ENCODE data around the gene CMTM3. TPM values are rescaled to one million over a fixed set of nuclear protein-coding genes. Genes with fewer than 3 reads are reported as not detected.
"Not testable (repeated sequence)": the region's sequence is repeated elsewhere in the genome, so short reads cannot be mapped to it uniquely, and the experiment has no call there.

Gene CMTM3
- total RNA-seq, 2 donors from 2014 or later, result 3.4 to 6.7 TPM

GRCh38 chr16:66580605-66581209, 23.8 kb upstream of the CMTM3 start:
- intact Hi-C loops (cut with DNase I, micrococcal nuclease), result no loop called here
- DNase-seq (no peak), ATAC-seq (no peak)

GRCh38 chr16:66581246-66581952, 23.1 kb upstream of the CMTM3 start:
- intact Hi-C loops (cut with DNase I, micrococcal nuclease), result no loop called here
- no peak for DNase-seq
- ATAC-seq, result no peak

- DNase-seq (no peak), ATAC-seq (no peak)
- intact Hi-C loops (cut with DNase I, micrococcal nuclease), result no loop called here
Measured at GRCh38 chr16:66585481-66586239, 18.8 kb upstream of the CMTM3 start.

GRCh38 chr16:66587881-66588600, 16.5 kb upstream of the CMTM3 start:
- ATAC-seq (no peak), DNase-seq (no peak)
- intact Hi-C loops (cut with DNase I, micrococcal nuclease), result no loop called here

- intact Hi-C loops (cut with DNase I, micrococcal nuclease), result no loop called here
- peak; percentile 48 to 56 for DNase-seq
- ATAC-seq, result peak; percentile 64
Measured at GRCh38 chr16:66588981-66589713, 15.4 kb upstream of the CMTM3 start.

- intact Hi-C loops (cut with DNase I, micrococcal nuclease), result no loop called here
Measured at GRCh38 chr16:66590322-66590721, 14.2 kb upstream of the CMTM3 start.

GRCh38 chr16:66591018-66591417, 13.5 kb upstream of the CMTM3 start:
- intact Hi-C loops (cut with DNase I, micrococcal nuclease), result no loop called here
- DNase-seq (no peak), ATAC-seq (no peak)

More at GRCh38 chr16:66590322-66590721, 14.2 kb upstream of the CMTM3 start:
- ATAC-seq (no peak), DNase-seq (no peak)

- ATAC-seq (no peak), DNase-seq (no peak)
- intact Hi-C loops (cut with DNase I, micrococcal nuclease), result no loop called here
Measured at GRCh38 chr16:66592241-66592640, 12.3 kb upstream of the CMTM3 start.

- no peak for DNase-seq
- ATAC-seq, result no peak
- intact Hi-C loops (cut with DNase I, micrococcal nuclease), result no loop called here
Measured at GRCh38 chr16:66592814-66593213, 11.7 kb upstream of the CMTM3 start.

- intact Hi-C loops (cut with DNase I, micrococcal nuclease), result no loop called here
- ATAC-seq (no peak), DNase-seq (no peak)
Measured at GRCh38 chr16:66594739-66595138, 9.8 kb upstream of the CMTM3 start.

- ATAC-seq; intact Hi-C loops (cut with DNase I, micrococcal nuclease); DNase-seq: not testable (repeated sequence)
Measured at GRCh38 chr16:66596559-66596958, 7.9 kb upstream of the CMTM3 start.

GRCh38 chr16:66596986-66597848, 7.3 kb upstream of the CMTM3 start:
- ATAC-seq, result peak; percentile 37
- intact Hi-C loops (cut with DNase I, micrococcal nuclease), result no loop called here
- DNase-seq, result peak in 1 of 2 donors; percentile 30

GRCh38 chr16:66598111-66598510, 6.4 kb upstream of the CMTM3 start:
- ATAC-seq (no peak), DNase-seq (no peak)
- intact Hi-C loops (cut with DNase I, micrococcal nuclease), result no loop called here

GRCh38 chr16:66599726-66600125, 4.8 kb upstream of the CMTM3 start:
- ATAC-seq, result no peak
- no peak for DNase-seq
- intact Hi-C loops (cut with DNase I, micrococcal nuclease), result no loop called here

GRCh38 chr16:66600477-66600876, 4.0 kb upstream of the CMTM3 start:
- intact Hi-C loops (cut with DNase I, micrococcal nuclease), result no loop called here
- DNase-seq, result no peak
- no peak for ATAC-seq

GRCh38 chr16:66601471-66601870, 3.0 kb upstream of the CMTM3 start:
- DNase-seq (no peak), ATAC-seq (no peak)
- intact Hi-C loops (cut with DNase I, micrococcal nuclease), result no loop called here

- ATAC-seq (no peak), DNase-seq (peak; percentile 55 to 66)
- intact Hi-C loops (cut with DNase I, micrococcal nuclease), result no loop called here
Measured at GRCh38 chr16:66603537-66604375, 748 bp upstream of the CMTM3 start.

All from left colon (tissue), 2 donors.